Mucosa of descending colon (tissue), 3 donors: ENCODE data around the gene TTC9. TPM values are rescaled to one million over a fixed set of nuclear protein-coding genes. Genes with fewer than 3 reads are reported as not detected.

Source experiments
- ATAC-seq: fragments of 200-7000 bp; cut with Tn5 transposase; one replicate; pipeline ENCODE4 v1.9.1; 2020; ENCODE audit warnings: mild to moderate bottlenecking, moderate library complexity
- DNase-seq, 3 donors: peaks; one replicate each; pipeline ENCODE4 v3.0.0-alpha.2; 2020
- H3K36me3 ChIP-seq: fragments of 200-600 bp; one replicate; pipeline ENCODE4 v1.8.0; 2021; ENCODE audit warnings: low read depth, mild to moderate bottlenecking
- H3K4me1 ChIP-seq: fragments of 200-600 bp; one replicate; pipeline ENCODE4 v1.8.0; 2021; ENCODE audit warnings: low read depth, mild to moderate bottlenecking
- H3K4me3 ChIP-seq: fragments of 200-600 bp; one replicate; pipeline ENCODE4 v1.8.0; 2021; ENCODE audit warnings: mild to moderate bottlenecking
- H3K9me3 ChIP-seq: fragments of 200-600 bp; one replicate; pipeline ENCODE4 v1.8.0; 2021; ENCODE audit warnings: mild to moderate bottlenecking
- CTCF ChIP-seq: fragments of 200-600 bp; IDR thresholded peaks from one replicate; pipeline ENCODE4 v1.8.0; 2022; ENCODE audit warnings: antibody characterized with exemption, mild to moderate bottlenecking
- intact Hi-C, 2 donors: fragments of 100-400 bp; cut with DNase I in 1 of 2; cut with micrococcal nuclease in 1 of 2; formaldehyde crosslinking; loops; one replicate each; pipeline versions ENCODE4 v1.11.0 to v1.11.1; 2022; cut with DNase I, micrococcal nuclease
- total RNA-seq, 3 donors: library from RNA; stranded (reverse); fragmentation: NEBNext Ultra II Directional in 2 of 3; extraction: Animal tissue kit (Norgen Biotek cat#: 25700) in 2 of 3; gene quantifications; one replicate each; pipeline versions ENCODE4 v1.2.1 to v1.2.4, GENCODE V29; 2021 to 2023
- donor health status: DM: no; HTN: no; CAD: no; lungs with moderate emphysema.
- donor health status: DM: no; HTN: no; CAD: no.
- donor health status: DM: no; HTN: yes; CAD: no.

TTC9 gene
- total RNA-seq, 3 donors from 2014 or later: 0.20 to 0.63 (median 0.54) TPM

GRCh38 chr14:70645892-70646291, 4.2 kb downstream of the TTC9 start:
- TF ChIP-seq CTCF: no peak
- ATAC-seq (no peak), DNase-seq (no peak)
- H3K4me3 ChIP-seq: no peak overlapping the region
- peaks cover 3% of the 10 kb centered on the region for H3K4me1 ChIP-seq
- no peaks in the 10 kb centered on the region for H3K36me3 ChIP-seq
- H3K9me3 ChIP-seq: no peaks in the 10 kb centered on the region
- intact Hi-C loops: no loop called here

GRCh38 chr14:70646705-70647104, 5.0 kb downstream of the TTC9 start:
- intact Hi-C loops: no loop called here
- ATAC-seq: no peak
- no peak for TF ChIP-seq CTCF

GRCh38 chr14:70648346-70648745, 6.6 kb downstream of the TTC9 start:
- no peak overlapping the region for H3K4me3 ChIP-seq
- intact Hi-C loops: no loop called here
- peaks cover 3% of the 10 kb centered on the region for H3K4me1 ChIP-seq
- TF ChIP-seq CTCF: no peak
- H3K9me3 ChIP-seq: no peaks in the 10 kb centered on the region
- DNase-seq: no peak
- ATAC-seq: no peak
- H3K36me3 ChIP-seq: no peaks in the 10 kb centered on the region

More at GRCh38 chr14:70646705-70647104, 5.0 kb downstream of the TTC9 start:
- Histone ChIP-seq H3K4me1 (peaks cover 3% of the 10 kb centered on the region), H3K36me3 (no peaks in the 10 kb centered on the region), H3K9me3 (no peaks in the 10 kb centered on the region), H3K4me3 (no peak overlapping the region)
- DNase-seq: no peak

DNA sequence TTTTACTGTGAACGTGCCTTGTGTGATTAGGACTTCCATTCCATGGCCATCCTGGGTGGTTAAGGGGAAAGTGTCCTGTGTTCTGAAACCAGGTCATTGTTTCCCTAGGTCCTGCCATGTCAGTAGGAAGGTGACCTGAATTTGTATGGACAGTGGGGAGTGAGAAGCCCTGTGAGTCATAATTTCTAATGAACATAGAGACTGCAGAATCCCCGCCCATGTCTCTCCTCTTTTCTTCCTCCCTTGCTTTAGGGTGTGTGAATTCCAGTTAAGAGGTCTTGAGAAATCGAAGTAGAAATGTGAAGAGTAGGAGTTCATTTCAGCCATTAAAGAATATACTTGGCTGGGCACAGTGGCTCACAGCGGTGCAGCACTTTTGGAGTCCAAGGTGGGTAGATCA, 8.1 kb downstream of the TTC9 start:
- no peak for TF ChIP-seq CTCF
- no peak for ATAC-seq
- Histone ChIP-seq H3K9me3 (no peaks in the 10 kb centered on the region), H3K4me1 (no peaks in the 10 kb centered on the region), H3K36me3 (no peaks in the 10 kb centered on the region), H3K4me3 (no peak overlapping the region)
- no peak for DNase-seq
- intact Hi-C loops: no loop called here

DNA sequence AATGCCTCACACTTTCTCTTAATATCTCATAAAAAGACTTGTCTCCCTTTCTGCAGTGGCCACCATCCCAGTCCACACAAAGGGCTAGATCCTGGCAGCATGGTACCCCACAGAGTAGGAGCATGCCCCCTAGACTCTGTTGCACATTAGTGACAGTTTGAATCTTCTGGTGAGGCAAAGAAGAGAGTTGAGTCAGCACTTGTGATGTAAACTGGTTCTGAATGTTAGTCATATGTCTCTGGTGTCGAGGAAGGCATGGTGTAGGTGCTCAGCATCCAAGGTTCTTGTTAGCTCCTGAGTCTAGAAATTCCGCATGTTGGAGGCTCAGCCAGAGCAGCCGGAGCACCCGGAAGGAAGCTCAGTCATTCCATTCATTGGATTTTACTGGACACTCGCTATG, 9.8 kb downstream of the TTC9 start:
- intact Hi-C loops: no loop called here
- DNase-seq: no peak
- Histone ChIP-seq H3K4me1 (no peaks in the 10 kb centered on the region), H3K36me3 (no peaks in the 10 kb centered on the region), H3K9me3 (no peaks in the 10 kb centered on the region), H3K4me3 (no peak overlapping the region)
- TF ChIP-seq CTCF: no peak
- no peak for ATAC-seq

- Histone ChIP-seq H3K36me3 (no peaks in the 10 kb centered on the region), H3K4me1 (no peaks in the 10 kb centered on the region), H3K4me3 (no peak overlapping the region), H3K9me3 (no peaks in the 10 kb centered on the region)
- DNase-seq (no peak), ATAC-seq (no peak)
- no peak for TF ChIP-seq CTCF
- intact Hi-C loops: no loop called here
These were observed 11.2 kb downstream of the TTC9 start for GRCh38 chr14:70652871-70653270.
